DND-41 (cell line): ENCODE measurements around the gene PMCH.

Experiments used
- CTCF ChIP-seq: IDR thresholded peaks from 2 replicates; pipeline ENCODE4 v1.5.1; 2012; ENCODE audit warnings: borderline replicate concordance, low read length, moderate library complexity, mild to moderate bottlenecking; ENCODE audit not compliant: poor library complexity, severe bottlenecking; ENCODE audit errors: extremely low read depth
- EZH2 ChIP-seq: IDR thresholded peaks from 3 replicates; pipeline ENCODE4 v1.6.1; 2012; ENCODE audit warnings: borderline replicate concordance, low read depth, mild to moderate bottlenecking, moderate library complexity, low read length, inconsistent platforms; ENCODE audit not compliant: severe bottlenecking

GRCh38 chr12:102202556-102202955 lies 4.9 kb upstream of the PMCH start:
- TF ChIP-seq EZH2 (no peak), CTCF (no peak)
